ENCODE measurements around the gene BLOC1S5.

GRCh38 chr6:7976485-7977056 lies 87.6 kb downstream of the BLOC1S5 start:
- TF ChIP-seq CTCF (IDR thresholded peaks at IDR 0.05) (no peak), POLR2A (IDR thresholded peaks at IDR 0.05) (no peak)

All from testis (tissue), 2 donors.